ENCODE measurements around the gene SEPTIN7. TPM values are rescaled to one million over a fixed set of nuclear protein-coding genes. Genes with fewer than 3 reads are reported as not detected.

The SEPTIN7 gene
- total RNA-seq, 1 experiment from 2014 or later: 140 TPM

- Histone ChIP-seq H3K27ac (ENCODE audit: low read depth, low read length) (no peak overlapping the region), H3K4me1 (ENCODE audit: control insufficient read depth in 1 of 2, insufficient read depth in 2 of 2, low read length in 2 of 2) (no peaks in the 10 kb centered on the region), H3K9me3 (ENCODE audit: control insufficient read depth in 1 of 2, insufficient read depth in 1 of 2, low read depth in 1 of 2, low read length in 2 of 2) (no peaks in the 10 kb centered on the region), H3K36me3 (ENCODE audit: control insufficient read depth in 1 of 2, insufficient read depth in 2 of 2, low read length in 2 of 2) (no peaks in the 10 kb centered on the region), H3K4me2 (ENCODE audit: low read length) (no peak overlapping the region), H2AFZ (ENCODE audit: low read depth, low read length, poor library complexity, severe bottlenecking) (no peak overlapping the region), H4K20me1 (ENCODE audit: insufficient read depth) (no peaks in the 10 kb centered on the region), H3K79me2 (ENCODE audit: insufficient read depth, low read length) (no peaks in the 10 kb centered on the region), H3K9ac (ENCODE audit: low read length) (no peak overlapping the region), H3K27me3 (ENCODE audit: insufficient read depth, low read length) (no peaks in the 10 kb centered on the region), H3K4me3 (replicated peaks in 1 of 2; ENCODE audit: low read depth in 1 of 2, low read length in 2 of 2) (no peak overlapping the region), H3K9me2 (ENCODE audit: insufficient read depth) (no peaks in the 10 kb centered on the region)
- POLR2A ChIA-PET: no interaction called here
- ATAC-seq (no peak), DNase-seq (ENCODE audit: low read depth, low spot score) (no peak)
- intact Hi-C loops (cut with micrococcal nuclease): no loop called here
- CTCF ChIA-PET: no interaction called here
- TF ChIP-seq EZH2phosphoT487 (IDR thresholded peaks at IDR 0.05; ENCODE audit: borderline replicate concordance) (no peak), POLR2AphosphoS5 (IDR thresholded peaks at IDR 0.05; ENCODE audit: low read depth, low read length) (no peak), EZH2 (IDR thresholded peaks at IDR 0.05) (no peak), REST (IDR thresholded peaks at IDR 0.05; ENCODE audit: low read depth) (no peak), TCF7L2 (IDR thresholded peaks at IDR 0.05; ENCODE audit: borderline replicate concordance, extremely low read depth, insufficient read depth, insufficient read length) (no peak)
- RAD21 ChIA-PET (ENCODE audit: low non-redundant PET in 1 of 2, low total read pairs in 2 of 2, uncharacterized antibody in 2 of 2, unreplicated experiment in 2 of 2): no interaction called here
- no TSS peak for BruUV-seq (replicated peaks)
Observed at GRCh38 chr7:35762781-35763180, 38.1 kb upstream of the SEPTIN7 start.

GRCh38 chr7:35768346-35768745, 32.5 kb upstream of the SEPTIN7 start:
- TF ChIP-seq EZH2phosphoT487 (IDR thresholded peaks at IDR 0.05; ENCODE audit: borderline replicate concordance): no peak
- ChIA-PET CTCF (no interaction called here), RAD21 (ENCODE audit: low non-redundant PET in 1 of 2, low total read pairs in 2 of 2, uncharacterized antibody in 2 of 2, unreplicated experiment in 2 of 2) (no interaction called here), POLR2A (no interaction called here)
- Histone ChIP-seq H3K27me3 (ENCODE audit: insufficient read depth, low read length) (no peaks in the 10 kb centered on the region), H3K9me3 (ENCODE audit: control insufficient read depth in 1 of 2, insufficient read depth in 1 of 2, low read depth in 1 of 2, low read length in 2 of 2) (no peaks in the 10 kb centered on the region), H3K36me3 (ENCODE audit: control insufficient read depth in 1 of 2, insufficient read depth in 2 of 2, low read length in 2 of 2) (no peaks in the 10 kb centered on the region), H3K4me1 (ENCODE audit: control insufficient read depth in 1 of 2, insufficient read depth in 2 of 2, low read length in 2 of 2) (no peaks in the 10 kb centered on the region), H2AFZ (ENCODE audit: low read depth, low read length, poor library complexity, severe bottlenecking) (no peak overlapping the region), H3K79me2 (ENCODE audit: insufficient read depth, low read length) (no peaks in the 10 kb centered on the region), H3K4me2 (ENCODE audit: low read length) (no peak overlapping the region), H4K20me1 (ENCODE audit: insufficient read depth) (no peaks in the 10 kb centered on the region), H3K27ac (ENCODE audit: low read depth, low read length) (no peak overlapping the region), H3K9ac (ENCODE audit: low read length) (no peak overlapping the region), H3K4me3 (replicated peaks in 1 of 2; ENCODE audit: low read depth in 1 of 2, low read length in 2 of 2) (no peak overlapping the region), H3K9me2 (ENCODE audit: insufficient read depth) (no peaks in the 10 kb centered on the region)
- DNase-seq (ENCODE audit: low read depth, low spot score) (no peak), ATAC-seq (no peak)
- intact Hi-C loops (cut with micrococcal nuclease): no loop called here
- no TSS peak for BruUV-seq (replicated peaks)

All from HCT116 (cell line).